Gastrocnemius medialis (tissue), 4 donors: ENCODE measurements around the gene RPL23. TPM values are rescaled to one million over a fixed set of nuclear protein-coding genes. Genes with fewer than 3 reads are reported as not detected.

ENCODE experiments used
- ATAC-seq, 2 donors: fragments of 150-250 bp; one replicate each; pipeline ENCODE4 v1.9.1; 2016
- DNase-seq, 2 donors: peaks; one replicate each; pipeline ENCODE4 v3.0.0-alpha.2; 2019
- H3K27ac ChIP-seq, 4 donors: fragments of 200-600 bp; sonication (generic); 1 replicate in 1 of 4; 2 replicates in 3 of 4; pipeline ENCODE4 v1.5.1; 2016 to 2018; ENCODE audit warnings: mild to moderate bottlenecking in 2 of 4, moderate library complexity in 1 of 4
- H3K27me3 ChIP-seq, 3 donors: fragments of 200-600 bp; sonication (generic) in 2 of 3; 1 replicate in 1 of 3; 2 replicates in 2 of 3; pipeline versions ENCODE4 v1.5.1 to v1.6.0; 2016 to 2019; ENCODE audit warnings: mild to moderate bottlenecking in 1 of 3, moderate library complexity in 1 of 3
- H3K36me3 ChIP-seq, 2 donors: fragments of 200-600 bp; sonication (generic) in 1 of 2; one replicate each; pipeline ENCODE4 v1.5.1; 2017 to 2018
- H3K4me1 ChIP-seq, 2 donors: fragments of 200-600 bp; sonication (generic) in 1 of 2; one replicate each; pipeline ENCODE4 v1.5.1; 2016 to 2017; ENCODE audit warnings: mild to moderate bottlenecking in 2 of 2
- H3K4me3 ChIP-seq, 4 donors: fragments of 200-600 bp; sonication (generic) in 3 of 4; 1 replicate in 1 of 4; 2 replicates in 3 of 4; pipeline ENCODE4 v1.5.1; 2016 to 2019; ENCODE audit warnings: mild to moderate bottlenecking in 2 of 4
- H3K9me3 ChIP-seq, 3 donors: fragments of 200-600 bp; sonication (generic) in 2 of 3; 1 replicate in 1 of 3; 2 replicates in 2 of 3; pipeline ENCODE4 v1.5.1; 2016 to 2019
- CTCF ChIP-seq, 5 experiments: fragments of 450-650 bp in 3 of 5; fragments of 200-600 bp in 2 of 5; sonication (generic) in 2 of 5; IDR thresholded peaks in 4 of 5; conservative IDR thresholded peaks in 1 of 5; 1 replicate in 4 of 5; 2 replicates in 1 of 5; pipeline ENCODE4 v1.5.1; 2016 to 2019; ENCODE audit warnings: antibody characterized with exemption in 5 of 5, mild to moderate bottlenecking in 3 of 5, moderate library complexity in 3 of 5
- POLR2A ChIP-seq, 2 donors: fragments of 450-650 bp; IDR thresholded peaks; one replicate each; pipeline ENCODE4 v1.6.1; 2017; ENCODE audit warnings: antibody characterized with exemption in 2 of 2, mild to moderate bottlenecking in 2 of 2, moderate library complexity in 2 of 2
- in situ Hi-C, 4 donors: fragments of 200-750 bp; cut with MboI; loops; one replicate each; pipeline versions ENCODE4 v1.15.0 to v1.8.0; 2017; ENCODE audit warnings: low sequenced_read_pairs in 4 of 4
- intact Hi-C: fragments of 100-400 bp; cut with DNase I; formaldehyde crosslinking; loops from one replicate; pipeline ENCODE4 v1.15.1; 2023; ENCODE audit warnings: low total_unique reads
- total RNA-seq, 4 donors: library from RNA; depleted of rRNA; stranded (reverse); fragments of >200 nt; gene quantifications; one replicate each; pipeline versions ENCODE4 v1.1.0 to v1.2.3, GENCODE V29; 2016

Gene RPL23
- total RNA-seq, 4 donors from 2014 or later = 878 to 1,126 (median 955) TPM

GRCh38 chr17:38815576-38816193 lies 37.8 kb downstream of the RPL23 start:
- Histone ChIP-seq H3K36me3 (peaks cover 0 to 66% of the 10 kb centered on the region in 2 donors), H3K27me3 (no peaks in the 10 kb centered on the region), H3K4me1 (no peaks in the 10 kb centered on the region), H3K4me3 (no peak overlapping the region), H3K27ac (no peak overlapping the region), H3K9me3 (no peaks in the 10 kb centered on the region)
- in situ Hi-C loops = no loop called here
- intact Hi-C loops = no loop called here
- TF ChIP-seq CTCF (IDR thresholded peaks at IDR 0.05 in 4 of 5, conservative IDR thresholded peaks at IDR 0.05 in 1 of 5) (no peak), POLR2A (IDR thresholded peaks at IDR 0.05) (no peak)
- no peak for ATAC-seq
- DNase-seq = no peak

- no peaks in the 10 kb centered on the region for H3K4me1 ChIP-seq
These were observed 43.7 kb downstream of the RPL23 start for GRCh38 chr17:38809828-38810227.

GRCh38 chr17:38800237-38800760 lies 53.2 kb downstream of the RPL23 start:
- Histone ChIP-seq H3K36me3 (peaks cover 2 to 44% of the 10 kb centered on the region in 2 donors), H3K27me3 (no peaks in the 10 kb centered on the region), H3K27ac (peak overlapping the region; percentile 94 to 100 (median 100)), H3K4me1 (peaks cover 34 to 37% of the 10 kb centered on the region in 2 donors), H3K9me3 (no peaks in the 10 kb centered on the region), H3K4me3 (peak overlapping the region; percentile 83 to 96 (median 88))
- TF ChIP-seq POLR2A (IDR thresholded peaks at IDR 0.05) (no peak), CTCF (IDR thresholded peaks at IDR 0.05 in 4 of 5, conservative IDR thresholded peaks at IDR 0.05 in 1 of 5) (no peak)
- intact Hi-C loops (no loop called here), in situ Hi-C loops (loop anchor here in 1 of 4 donors (10.0 kb wide), 1 partner anchor 45 kb away; the partner anchor contains the start of gene PSMB3)
- ATAC-seq = no peak
- no peak for DNase-seq

More at GRCh38 chr17:38809828-38810227, 43.7 kb downstream of the RPL23 start:
- TF ChIP-seq POLR2A (IDR thresholded peaks at IDR 0.05) (no peak), CTCF (IDR thresholded peaks at IDR 0.05 in 4 of 5, conservative IDR thresholded peaks at IDR 0.05 in 1 of 5) (no peak)
- ATAC-seq (no peak), DNase-seq (no peak)
- Histone ChIP-seq H3K27me3 (no peaks in the 10 kb centered on the region), H3K36me3 (peaks cover 4 to 86% of the 10 kb centered on the region in 2 donors), H3K9me3 (no peaks in the 10 kb centered on the region), H3K4me3 (no peak overlapping the region), H3K27ac (no peak overlapping the region)
- in situ Hi-C loops (loop anchor here in 1 of 4 donors (10.0 kb wide), 1 partner anchor 55 kb away; the partner anchor contains the start of gene PSMB3), intact Hi-C loops (no loop called here)

- Histone ChIP-seq H3K36me3 (peaks cover 0 to 38% of the 10 kb centered on the region in 2 donors), H3K9me3 (no peaks in the 10 kb centered on the region), H3K4me1 (peaks cover 34 to 37% of the 10 kb centered on the region in 2 donors), H3K27me3 (no peaks in the 10 kb centered on the region), H3K4me3 (peak within 1 kb of the TSS; percentile 83 to 96 (median 88)), H3K27ac (peak within 1 kb of the TSS; percentile 94 to 100 (median 100))
- peak; percentile 91 to 92 for ATAC-seq
- TF ChIP-seq POLR2A (IDR thresholded peaks at IDR 0.05) (peak; percentile 47 to 51), CTCF (IDR thresholded peaks at IDR 0.05 in 4 of 5, conservative IDR thresholded peaks at IDR 0.05 in 1 of 5) (no peak)
- in situ Hi-C loops (loop anchor here in 1 of 4 donors (10.0 kb wide), 1 partner anchor 45 kb away; the partner anchor contains the start of gene PSMB3), intact Hi-C loops (loop anchor here (1.0 to 5.0 kb wide), 5 partner anchors 26 to 92 kb away; partner anchors contain the start of genes CWC25, MLLT6, PSMB3 and RPL23)
- DNase-seq = peak; percentile 92 to 97
These were observed 53.9 kb downstream of the RPL23 start, which contains the start of gene PIP4K2B for GRCh38 chr17:38799501-38800236. Gene PIP4K2B, minus strand, starts transcription at chr17:38799556. Its CDS starts 132 bp downstream, at chr17:38799424.
